ENCODE results near the gene FEM1A. TPM values are rescaled to one million over a fixed set of nuclear protein-coding genes. Genes with fewer than 3 reads are reported as not detected.
"Not testable (repeated sequence)": the region's sequence is repeated elsewhere in the genome, so short reads cannot be mapped to it uniquely, and the experiment has no call there.

FEM1A gene
- polyA plus RNA-seq, 1 donor from 2014 or later, result 8.7 TPM

- H3K27ac ChIP-seq (ENCODE audit: low read length), result peak overlapping the region; percentile 68
- H3K4me2 ChIP-seq (ENCODE audit: low read length), result not testable (repeated sequence)
Observed at GRCh38 chr19:4745175-4745574, 46.4 kb upstream of the FEM1A start.

GRCh38 chr19:4745986-4746385 is 45.5 kb upstream of the FEM1A start:
- Histone ChIP-seq H3K9ac (ENCODE audit: low read length) (no peak overlapping the region), H3K9me2 (ENCODE audit: insufficient read depth, low read length) (no peaks in the 10 kb centered on the region), H3K4me2 (ENCODE audit: low read length) (no peak overlapping the region), H3F3A (ENCODE audit: insufficient read depth, low read length, poor library complexity, severe bottlenecking) (no peaks in the 10 kb centered on the region), H2AFZ (ENCODE audit: low read depth, low read length) (no peak overlapping the region), H3K9me3 (ENCODE audit: low read length) (no peaks in the 10 kb centered on the region), H3K4me3 (ENCODE audit: low read length) (no peak overlapping the region), H3K27ac (ENCODE audit: low read length) (no peak overlapping the region), H4K20me1 (ENCODE audit: insufficient read depth) (no peaks in the 10 kb centered on the region), H3K36me3 (ENCODE audit: insufficient read depth, low read length) (no peaks in the 10 kb centered on the region), H3K79me2 (replicated peaks; ENCODE audit: insufficient read depth, low read length) (no peaks in the 10 kb centered on the region), H3K27me3 (ENCODE audit: insufficient read depth, low read depth, low read length) (no peaks in the 10 kb centered on the region)
- TF ChIP-seq REST (IDR thresholded peaks at IDR 0.05; ENCODE audit: borderline replicate concordance) (no peak), MXI1 (conservative IDR thresholded peaks at IDR 0.05; ENCODE audit: poor library complexity, severe bottlenecking) (no peak), CTCF (IDR thresholded peaks at IDR 0.05; ENCODE audit: poor library complexity, severe bottlenecking) (no peak), SMC3 (conservative IDR thresholded peaks at IDR 0.05; ENCODE audit: poor library complexity) (no peak), RAD21 (conservative IDR thresholded peaks at IDR 0.05) (no peak), EZH2 (IDR thresholded peaks at IDR 0.05; ENCODE audit: borderline replicate concordance, insufficient read depth, low read length, poor library complexity, severe bottlenecking) (no peak), POLR2AphosphoS5 (IDR thresholded peaks at IDR 0.05) (no peak), EP300 (conservative IDR thresholded peaks at IDR 0.05; ENCODE audit: poor library complexity, severe bottlenecking) (no peak), TAF1 (IDR thresholded peaks at IDR 0.05; ENCODE audit: low read depth) (no peak)

More at GRCh38 chr19:4745175-4745574, 46.4 kb upstream of the FEM1A start:
- H3K79me2 ChIP-seq (replicated peaks; ENCODE audit: insufficient read depth, low read length); H3K36me3 ChIP-seq (ENCODE audit: insufficient read depth, low read length); H3K9me2 ChIP-seq (ENCODE audit: insufficient read depth, low read length); H3K27me3 ChIP-seq (ENCODE audit: insufficient read depth, low read depth, low read length); H3F3A ChIP-seq (ENCODE audit: insufficient read depth, low read length, poor library complexity, severe bottlenecking); H2AFZ ChIP-seq (ENCODE audit: low read depth, low read length); H3K9me3 ChIP-seq (ENCODE audit: low read length); H3K4me3 ChIP-seq (ENCODE audit: low read length); H4K20me1 ChIP-seq (ENCODE audit: insufficient read depth): not testable (repeated sequence)
- peak overlapping the region; percentile 21 for H3K9ac ChIP-seq (ENCODE audit: low read length)

GRCh38 chr19:4748185-4748584 is 43.3 kb upstream of the FEM1A start:
- Histone ChIP-seq H3K4me3 (ENCODE audit: low read length) (no peak overlapping the region), H4K20me1 (ENCODE audit: insufficient read depth) (no peaks in the 10 kb centered on the region), H3K79me2 (replicated peaks; ENCODE audit: insufficient read depth, low read length) (no peaks in the 10 kb centered on the region), H2AFZ (ENCODE audit: low read depth, low read length) (no peak overlapping the region), H3K4me2 (ENCODE audit: low read length) (no peak overlapping the region), H3K9ac (ENCODE audit: low read length) (peak overlapping the region; percentile 20), H3K27ac (ENCODE audit: low read length) (peak overlapping the region; percentile 8), H3F3A (ENCODE audit: insufficient read depth, low read length, poor library complexity, severe bottlenecking) (no peaks in the 10 kb centered on the region), H3K36me3 (ENCODE audit: insufficient read depth, low read length) (no peaks in the 10 kb centered on the region), H3K9me3 (ENCODE audit: low read length) (no peaks in the 10 kb centered on the region), H3K9me2 (ENCODE audit: insufficient read depth, low read length) (no peaks in the 10 kb centered on the region), H3K27me3 (ENCODE audit: insufficient read depth, low read depth, low read length) (no peaks in the 10 kb centered on the region)
- no peak for TF ChIP-seq TAF1 (IDR thresholded peaks at IDR 0.05; ENCODE audit: low read depth)
- no peak for TF ChIP-seq CTCF (IDR thresholded peaks at IDR 0.05; ENCODE audit: poor library complexity, severe bottlenecking)
- no peak for TF ChIP-seq POLR2AphosphoS5 (IDR thresholded peaks at IDR 0.05)
- no peak for TF ChIP-seq EP300 (conservative IDR thresholded peaks at IDR 0.05; ENCODE audit: poor library complexity, severe bottlenecking)
- no peak for TF ChIP-seq REST (IDR thresholded peaks at IDR 0.05; ENCODE audit: borderline replicate concordance)
- TF ChIP-seq MXI1 (conservative IDR thresholded peaks at IDR 0.05; ENCODE audit: poor library complexity, severe bottlenecking), result no peak
- no peak for TF ChIP-seq SMC3 (conservative IDR thresholded peaks at IDR 0.05; ENCODE audit: poor library complexity)

Measured in neural cell (in vitro differentiated cells).